H1 (cell line): ENCODE data around the gene KIR2DL1. TPM values are rescaled to one million over a fixed set of nuclear protein-coding genes. Genes with fewer than 3 reads are reported as not detected.
"Not testable (repeated sequence)": the region's sequence is repeated elsewhere in the genome, so short reads cannot be mapped to it uniquely, and the experiment has no call there.

Experiments
- CTCF ChIA-PET: fragments of 300-600 bp; sonication (Branson Sonifier 250); formaldehyde crosslinking; loops from one replicate; lab custom pipeline; 2021; ENCODE audit not compliant: partially characterized antibody; lab: Charles Lee
- POLR2A ChIA-PET: fragments of 300-600 bp; sonication (Branson Sonifier 250); formaldehyde crosslinking; loops from one replicate; lab custom pipeline; 2021; ENCODE audit warnings: inconsistent platforms; ENCODE audit not compliant: partially characterized antibody; lab: Charles Lee
- DNase-seq, 2 experiments: peaks; one replicate each; pipeline versions ENCODE4 v3.0.0 to v3.0.0-alpha.2; 2010 to 2022; ENCODE audit warnings: low spot score in 2 of 2, low read depth in 1 of 2, mixed read lengths in 1 of 2
- FAIRE-seq: peaks from 2 replicates; lab custom pipeline; 2011; peaks lifted over from hg19 to GRCh38; lab: Jason Lieb, UNC
- H2AFZ ChIP-seq: 2 replicates; pipeline ENCODE4 v1.8.1; 2012; ENCODE audit warnings: low read length, inconsistent platforms
- H2AK5ac ChIP-seq: 2 replicates; pipeline ENCODE4 v1.6.1; 2013; ENCODE audit warnings: low read depth, low read length
- H2BK120ac ChIP-seq: replicated peaks from 2 replicates; pipeline ENCODE3; 2013; ENCODE audit warnings: low read depth, low read length, inconsistent platforms
- H2BK12ac ChIP-seq: 2 replicates; pipeline ENCODE4 v1.6.1; 2013; ENCODE audit warnings: low read depth, low read length
- H2BK15ac ChIP-seq: 2 replicates; pipeline ENCODE4 v1.6.1; 2013; ENCODE audit warnings: low read length
- H2BK20ac ChIP-seq: 2 replicates; pipeline ENCODE4 v1.6.1; 2013; ENCODE audit warnings: low read length
- H2BK5ac ChIP-seq: 2 replicates; pipeline ENCODE4 v1.6.1; 2013; ENCODE audit warnings: low read depth, low read length
- H3K14ac ChIP-seq: 2 replicates; pipeline ENCODE4 v1.6.1; 2013; ENCODE audit warnings: inconsistent platforms; ENCODE audit not compliant: insufficient read length
- H3K18ac ChIP-seq: 2 replicates; pipeline ENCODE4 v1.6.1; 2013; ENCODE audit warnings: low read length; ENCODE audit errors: extremely low read depth
- H3K23ac ChIP-seq: 2 replicates; pipeline ENCODE4 v1.6.1; 2013; ENCODE audit warnings: inconsistent platforms; ENCODE audit not compliant: insufficient read length
- H3K23me2 ChIP-seq: 2 replicates; pipeline ENCODE4 v1.6.1; 2013; ENCODE audit warnings: low read depth, low read length
- H3K27ac ChIP-seq: 2 replicates; pipeline ENCODE4 v1.6.1; 2011; ENCODE audit warnings: low read depth, low read length, inconsistent platforms
- H3K27me3 ChIP-seq, 4 experiments: replicated peaks in 1 of 4; 1 replicate in 1 of 4; 2 replicates in 3 of 4; pipeline versions ENCODE4 v1.6.1 to v1.8.1; 2011 to 2013; ENCODE audit warnings: low read length in 3 of 4, mild to moderate bottlenecking in 3 of 4, inconsistent platforms in 2 of 4, mixed read lengths in 2 of 4, moderate library complexity in 1 of 4; ENCODE audit not compliant: control insufficient read depth in 3 of 4, insufficient read depth in 3 of 4; ENCODE audit errors: extremely low read depth in 1 of 4
- H3K36me3 ChIP-seq, 4 experiments: 2 replicates each; pipeline versions ENCODE4 v1.6.1 to v1.8.1; 2011 to 2013; ENCODE audit warnings: mild to moderate bottlenecking in 4 of 4, low read length in 3 of 4, moderate library complexity in 2 of 4, control low read depth in 1 of 4, inconsistent platforms in 1 of 4; ENCODE audit not compliant: insufficient read depth in 4 of 4, control insufficient read depth in 2 of 4
- H3K4ac ChIP-seq: replicated peaks from 2 replicates; pipeline ENCODE3; 2013; ENCODE audit warnings: low read length, low read depth, mixed read lengths, inconsistent platforms; ENCODE audit not compliant: insufficient read length
- H3K4me1 ChIP-seq, 4 experiments: replicated peaks in 1 of 4; 1 replicate in 1 of 4; 2 replicates in 3 of 4; pipeline versions ENCODE4 v1.6.1 to v1.8.1; 2011 to 2013; ENCODE audit warnings: low read length in 3 of 4, inconsistent platforms in 2 of 4, mixed read lengths in 1 of 4; ENCODE audit not compliant: insufficient read depth in 4 of 4, control insufficient read depth in 3 of 4
- H3K4me2 ChIP-seq, 2 experiments: 2 replicates each; pipeline versions ENCODE4 v1.6.1 to v1.8.1; 2011 to 2013; ENCODE audit warnings: low read depth in 2 of 2, low read length in 2 of 2, control low read depth in 1 of 2, inconsistent platforms in 1 of 2, mild to moderate bottlenecking in 1 of 2; ENCODE audit not compliant: insufficient read depth in 1 of 2
- H3K4me3 ChIP-seq, 4 experiments: fragments of 200-600, 300-600 bp in 1 of 4; sonication (generic), shearing (Covaris generic), sonication (Bioruptor Twin) in 1 of 4; 2 replicates each; pipeline versions ENCODE4 v1.5.1 to v1.8.1; 2011 to 2016; ENCODE audit warnings: low read length in 4 of 4, low read depth in 3 of 4, control low read depth in 2 of 4, inconsistent platforms in 2 of 4, mild to moderate bottlenecking in 2 of 4, mixed read lengths in 1 of 4, moderate library complexity in 1 of 4; ENCODE audit not compliant: insufficient read depth in 2 of 4; ENCODE audit errors: extremely low read depth in 1 of 4
- H3K56ac ChIP-seq: replicated peaks from 2 replicates; pipeline ENCODE3; 2013; ENCODE audit warnings: low read depth, mild to moderate bottlenecking, mixed read lengths, low read length, inconsistent platforms; ENCODE audit not compliant: insufficient read length
- H3K79me1 ChIP-seq: 2 replicates; pipeline ENCODE4 v1.6.1; 2013; ENCODE audit warnings: low read depth, low read length, control low read depth
- H3K79me2 ChIP-seq, 2 experiments: 2 replicates each; pipeline versions ENCODE4 v1.6.1 to v1.8.1; 2012 to 2013; ENCODE audit warnings: low read length in 2 of 2, mild to moderate bottlenecking in 2 of 2, inconsistent platforms in 1 of 2; ENCODE audit not compliant: insufficient read depth in 2 of 2, control insufficient read depth in 1 of 2
- H3K9ac ChIP-seq, 4 experiments: replicated peaks in 1 of 4; 1 replicate in 1 of 4; 2 replicates in 3 of 4; pipeline versions ENCODE4 v1.6.1 to v1.8.1; 2011 to 2013; ENCODE audit warnings: low read depth in 3 of 4, low read length in 3 of 4, control low read depth in 2 of 4, mild to moderate bottlenecking in 2 of 4, moderate library complexity in 2 of 4, inconsistent platforms in 1 of 4; ENCODE audit errors: extremely low read depth in 1 of 4
- H3K9me3 ChIP-seq, 2 experiments: 2 replicates each; pipeline versions ENCODE4 v1.6.1 to v1.8.1; 2012 to 2013; ENCODE audit warnings: mild to moderate bottlenecking in 2 of 2, moderate library complexity in 2 of 2, control low read depth in 1 of 2, inconsistent platforms in 1 of 2, low read depth in 1 of 2, low read length in 1 of 2, mixed read lengths in 1 of 2; ENCODE audit not compliant: insufficient read depth in 2 of 2
- H4K20me1 ChIP-seq, 2 experiments: replicated peaks in 1 of 2; 2 replicates each; pipeline versions ENCODE3 to v1.8.1; 2011 to 2013; ENCODE audit warnings: inconsistent platforms in 2 of 2, low read length in 2 of 2, mild to moderate bottlenecking in 1 of 2; ENCODE audit not compliant: insufficient read depth in 2 of 2, control insufficient read depth in 1 of 2
- H4K5ac ChIP-seq: 2 replicates; pipeline ENCODE4 v1.6.1; 2013; ENCODE audit warnings: low read length, low read depth, mixed read lengths, inconsistent platforms; ENCODE audit not compliant: insufficient read length
- H4K8ac ChIP-seq: 2 replicates; pipeline ENCODE4 v1.8.0; 2013; ENCODE audit warnings: mild to moderate bottlenecking, moderate library complexity, low read length, inconsistent platforms; ENCODE audit not compliant: insufficient read depth; ENCODE audit errors: extremely low read depth
- H4K91ac ChIP-seq: replicated peaks from 2 replicates; pipeline ENCODE3; 2013; ENCODE audit warnings: low read length, mixed read lengths, inconsistent platforms; ENCODE audit not compliant: insufficient read length
- WGBS, 2 experiments: shearing (Covaris generic) in 1 of 2; methylation state at CpG; one replicate each; pipeline versions ENCODE4 v1.1.6 to v1.1.7; 2013 to 2015; ENCODE audit warnings: low lambda C conversion rate in 2 of 2, mixed read lengths in 2 of 2, inconsistent platforms in 1 of 2, low coverage in 1 of 2, missing lambda C conversion rate in 1 of 2; ENCODE audit not compliant: insufficient replicate concordance in 2 of 2, insufficient coverage in 1 of 2, insufficient read length in 1 of 2; ENCODE audit errors: extremely low coverage in 1 of 2, missing lambda C conversion rate in 1 of 2; 5-methylcytosine and 5-hydroxymethylcytosine counted together
- polyA plus RNA-seq, 7 experiments: library from polyadenylated mRNA; depleted of rRNA in 3 of 7; stranded (reverse) in 5 of 7; unstranded in 2 of 7; fragments of >200 nt in 5 of 7; fragments of 200-250 nt in 2 of 7; gene quantifications; 1 replicate in 5 of 7; 2 replicates in 1 of 7; 4 replicates in 1 of 7; pipeline versions ENCODE4 v1.2.1 to v1.2.3, GENCODE V29; 2011 to 2013; ENCODE audit warnings: missing spikeins in 2 of 7, mixed read lengths in 2 of 7
- total RNA-seq: library from RNA; stranded (reverse); fragmentation: NEBNext Ultra II Directional; extraction: Animal tissue kit (Norgen Biotek cat#: 25700); gene quantifications from 2 replicates; pipeline ENCODE4 v1.2.1, GENCODE V29; 2021

The KIR2DL1 gene
- total and polyA plus RNA-seq, 2 of the 8 experiments (the other 6 are each of a cell fraction or from before 2014, with no cell fraction given): not detected

GRCh38 chr19:54816251-54816650, 46.7 kb downstream of the KIR2DL1 start, which contains the start of gene KIR3DL1:
TSS of gene KIR3DL1 (plus strand) at chr19:54816468.
- H2AFZ ChIP-seq, H2BK120ac ChIP-seq, H2BK12ac ChIP-seq, H3K4me2 ChIP-seq, DNase-seq, H3K23ac ChIP-seq, H3K23me2 ChIP-seq, H3K27me3 ChIP-seq, H4K5ac ChIP-seq, H2BK20ac ChIP-seq, H2BK5ac ChIP-seq, H3K18ac ChIP-seq, POLR2A ChIA-PET, CTCF ChIA-PET, H4K20me1 ChIP-seq, H3K79me2 ChIP-seq, H3K4me3 ChIP-seq, H3K4me1 ChIP-seq, H2BK15ac ChIP-seq, H3K36me3 ChIP-seq, H3K9ac ChIP-seq, H4K91ac ChIP-seq, H3K27ac ChIP-seq, H2AK5ac ChIP-seq, H4K8ac ChIP-seq, FAIRE-seq, H3K14ac ChIP-seq, H3K56ac ChIP-seq, H3K4ac ChIP-seq, H3K79me1 ChIP-seq: not testable (repeated sequence)
- 91% methylated on average over 12 of the region's 17 CpGs; no CpG with 5 or more reads in 1 of the 2 experiments for WGBS, 2 experiments
- peaks cover 71 to 83% of the 10 kb centered on the region in 2 experiments for H3K9me3 ChIP-seq
